HG03097 (cell line): Measurements from ENCODE around the gene SCUBE2.

Experiments
- ATAC-seq: cut with Tn5 transposase; IDR thresholded peaks from one replicate; pipeline ENCODE4 v1.9.1; 2021; ENCODE audit not compliant: unreplicated experiment, low FRiP score

Gene SCUBE2

DNA sequence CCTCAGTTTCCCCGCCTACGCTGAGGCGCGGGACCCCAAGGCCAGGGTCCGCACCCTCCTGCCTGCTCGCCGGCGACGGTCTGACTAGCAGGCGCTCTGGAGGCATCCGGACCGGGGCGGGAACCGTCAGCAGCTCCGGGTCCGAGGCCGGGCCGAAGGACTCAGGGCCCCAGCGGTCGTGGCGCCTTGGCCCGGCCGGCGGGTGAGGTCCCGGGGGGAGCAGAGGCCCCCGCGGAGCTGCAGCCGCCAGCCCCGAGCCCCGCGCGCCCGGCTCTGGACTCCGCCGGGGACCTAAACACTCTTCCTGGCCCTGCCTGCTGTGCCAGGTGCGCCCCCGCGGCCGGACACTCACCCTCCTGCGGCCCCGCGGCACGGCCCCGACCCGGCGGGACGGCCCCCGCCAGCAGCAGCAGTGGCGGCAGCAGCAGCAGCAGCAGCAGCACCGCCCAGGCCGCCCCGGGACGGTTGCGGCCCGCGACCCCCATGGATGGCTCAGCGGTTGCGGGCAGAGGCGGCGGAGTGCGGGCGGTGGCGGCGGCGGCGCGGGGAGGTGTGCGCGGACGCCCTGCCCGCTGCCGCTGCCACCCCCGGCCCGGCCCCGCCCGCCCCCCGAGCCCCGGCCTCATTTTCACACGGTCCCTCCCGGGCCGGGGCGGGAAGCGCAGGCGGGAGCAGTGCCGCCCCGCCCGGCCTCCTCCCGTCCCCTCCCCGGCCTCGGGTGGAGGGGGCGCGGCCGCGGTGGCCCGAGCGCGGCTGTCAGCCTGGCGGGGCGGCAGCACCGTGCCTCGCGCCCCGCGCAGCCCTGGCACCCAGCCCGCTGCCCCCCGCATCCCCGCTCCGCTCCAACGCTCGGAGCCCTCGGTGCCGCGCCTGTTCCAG is at the start of gene SCUBE2:
Gene SCUBE2 (minus strand): TSS at position 556 of the 879 bp plus-strand sequence. CDS start 71 bp downstream, at position 485.
- ATAC-seq = no peak

DNA sequence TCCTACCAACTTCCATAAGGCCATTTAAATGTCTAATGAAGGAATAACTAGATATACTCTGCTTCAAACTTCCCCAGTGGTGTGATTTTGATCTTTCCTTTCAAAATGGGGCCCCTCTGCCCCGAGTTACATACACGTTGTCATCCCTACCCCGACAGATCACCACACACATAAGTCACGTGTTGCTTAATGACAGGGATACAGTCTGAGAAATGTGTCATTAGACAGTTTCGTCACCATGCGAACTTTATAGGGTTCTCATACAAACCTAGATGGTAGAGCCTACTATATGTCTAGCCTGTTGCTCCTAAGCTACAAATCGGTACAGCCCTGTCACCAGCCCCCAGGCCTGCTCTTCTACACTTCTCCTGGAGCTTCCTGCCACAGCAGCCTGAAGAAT is 49.8 kb upstream of the SCUBE2 start:
- ATAC-seq = no peak

DNA sequence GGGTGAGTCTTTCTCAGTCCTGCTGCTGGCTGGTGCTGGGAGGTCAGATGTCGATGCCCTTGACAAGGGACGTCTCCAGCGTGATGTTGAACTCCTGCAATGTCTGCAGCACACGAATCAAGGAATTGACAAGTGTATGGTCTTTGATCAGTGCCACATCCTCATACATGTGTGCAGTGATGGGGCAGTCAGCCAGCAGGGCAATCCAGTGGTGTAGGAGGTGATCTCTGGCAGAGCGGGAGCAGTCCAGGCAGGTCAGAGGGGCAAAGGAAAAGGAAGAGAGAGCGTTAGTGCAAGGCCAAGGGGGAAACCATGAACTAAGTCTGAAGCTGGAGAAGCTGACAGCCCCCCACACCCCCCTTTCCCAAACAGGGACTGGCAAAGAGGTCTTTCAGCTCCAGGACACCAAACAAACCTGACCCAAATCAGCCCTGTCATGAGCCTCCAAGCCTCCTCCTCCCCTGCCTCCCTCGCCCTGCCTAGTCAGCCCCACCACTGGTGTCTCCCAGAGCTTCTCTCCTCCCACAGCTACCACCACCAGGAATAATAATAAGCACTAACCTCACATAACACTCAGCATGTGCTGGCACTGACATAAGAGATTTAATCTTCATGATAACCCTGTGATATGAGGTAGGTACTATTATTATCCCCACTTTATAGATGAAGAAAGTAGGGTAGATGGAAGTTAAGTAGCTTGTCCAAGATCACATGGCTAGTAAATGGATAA is 48.4 kb upstream of the SCUBE2 start:
- ATAC-seq = no peak

DNA sequence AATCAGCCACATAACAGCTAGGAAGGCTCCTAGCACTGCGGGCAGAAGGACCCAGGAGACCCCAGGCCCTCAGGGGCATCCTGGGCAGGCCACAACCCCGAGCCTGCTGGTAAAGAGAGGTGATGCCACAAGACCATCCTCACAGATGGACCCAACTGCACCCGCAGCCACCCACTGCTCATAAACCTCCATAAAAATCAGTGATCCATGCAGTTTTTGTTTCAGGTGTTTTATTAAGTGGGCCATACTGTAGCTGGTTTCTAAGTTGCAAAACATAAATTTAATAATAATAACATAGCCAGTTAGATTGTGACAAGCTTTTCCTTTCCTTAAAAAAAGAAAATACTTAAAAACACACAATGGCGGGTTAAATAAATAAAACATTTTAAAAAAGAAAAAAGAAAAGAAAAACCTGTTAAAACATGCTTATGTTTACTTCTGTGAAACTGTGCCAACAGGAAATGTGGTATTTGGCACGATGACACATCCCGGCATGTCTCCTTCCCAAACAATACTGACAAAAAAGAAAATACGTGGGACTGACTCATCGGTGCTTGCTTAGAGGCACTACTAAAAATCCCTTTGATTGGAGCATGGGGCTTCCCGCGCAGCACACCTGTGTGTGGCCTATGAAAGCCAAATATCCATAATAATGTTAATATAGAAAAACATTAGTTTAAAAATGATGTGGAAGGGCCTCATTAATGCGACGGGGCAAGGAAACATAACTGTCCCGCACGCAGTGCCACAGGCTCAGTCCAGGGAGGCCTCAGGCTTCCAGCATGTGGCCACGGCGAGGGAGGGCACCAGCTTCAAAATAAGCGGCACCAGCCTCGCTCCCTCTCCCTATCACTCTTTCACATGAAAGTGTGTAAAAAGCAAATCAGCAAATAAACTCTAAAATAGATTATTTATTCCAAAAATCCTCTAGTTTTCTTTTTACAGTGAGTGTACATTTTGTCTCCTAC is 47.5 kb upstream of the SCUBE2 start:
- no peak for ATAC-seq

DNA sequence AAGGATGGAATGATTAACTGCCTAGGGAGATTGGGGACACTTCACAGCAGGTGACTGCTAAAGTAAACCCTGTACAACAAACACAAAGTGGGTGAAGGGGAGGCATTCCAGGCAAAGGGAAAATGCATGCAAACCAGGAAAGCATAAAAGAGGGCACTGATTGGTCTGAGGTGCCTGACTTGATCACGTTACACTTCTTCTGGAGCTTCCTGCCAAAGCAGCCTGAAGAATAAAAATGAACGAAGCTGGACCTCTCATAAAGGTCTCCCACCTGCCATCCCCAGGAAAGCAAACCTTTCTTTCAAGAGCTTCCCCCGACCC is 46.7 kb upstream of the SCUBE2 start:
- no peak for ATAC-seq

DNA sequence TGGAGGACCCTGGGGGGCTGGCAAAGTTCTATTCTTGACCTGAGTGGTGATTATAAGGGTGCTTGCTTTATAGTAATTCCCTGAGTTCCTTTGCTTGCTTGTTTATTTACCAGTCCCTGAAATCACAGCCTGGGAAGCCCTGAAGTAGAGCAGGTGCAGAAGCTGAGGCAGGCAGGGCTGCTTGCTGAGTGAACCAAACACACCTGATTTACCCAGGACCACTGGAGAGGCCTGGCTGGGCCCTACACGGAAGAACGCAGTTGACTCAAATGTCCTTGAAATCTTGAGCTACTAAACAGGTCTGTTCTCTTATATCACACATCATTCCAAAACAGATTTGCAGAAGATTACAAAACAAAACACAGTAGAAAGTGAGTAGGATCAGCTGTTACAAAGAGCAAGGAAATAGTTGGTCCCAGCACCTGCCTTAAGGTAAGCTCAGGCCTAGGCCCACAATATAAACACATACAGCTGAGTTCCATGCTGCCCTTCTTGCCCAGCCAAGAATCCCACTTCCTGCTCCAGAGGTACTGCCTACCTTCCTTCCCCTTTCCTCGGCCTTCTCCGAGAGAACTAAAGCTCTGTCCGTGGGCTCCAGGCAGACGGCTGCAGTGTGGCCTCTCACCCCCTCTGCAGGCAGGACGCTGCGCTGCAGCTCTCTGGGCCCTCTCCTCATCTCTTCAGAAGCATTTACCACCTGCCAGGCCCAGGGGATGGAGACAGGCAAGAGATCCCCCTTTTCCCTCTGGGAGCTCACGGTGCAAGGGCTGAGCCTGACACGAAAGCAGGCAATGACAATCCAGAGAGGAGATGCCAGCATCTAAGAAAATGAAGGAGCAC is 46.1 kb upstream of the SCUBE2 start:
- ATAC-seq = peak; percentile 71

DNA sequence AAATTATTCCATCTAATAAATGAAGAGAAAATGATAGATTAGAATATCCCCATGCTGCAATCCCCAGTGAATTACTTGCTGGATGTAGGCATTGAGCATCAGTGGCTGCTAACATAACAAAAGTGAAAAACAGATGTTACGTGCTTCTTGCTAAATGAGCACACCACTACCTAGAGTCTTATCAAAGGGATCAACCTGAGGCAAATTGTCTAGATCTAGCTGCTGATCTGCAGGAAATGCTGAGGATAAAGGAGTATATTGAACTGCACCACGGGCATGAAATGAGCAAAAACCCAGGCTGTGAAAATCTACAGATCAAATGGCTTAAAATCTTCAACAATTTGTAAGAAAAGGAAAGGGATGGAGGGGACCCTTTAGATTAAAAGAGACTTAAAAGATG is 45.3 kb upstream of the SCUBE2 start:
- ATAC-seq = no peak

DNA sequence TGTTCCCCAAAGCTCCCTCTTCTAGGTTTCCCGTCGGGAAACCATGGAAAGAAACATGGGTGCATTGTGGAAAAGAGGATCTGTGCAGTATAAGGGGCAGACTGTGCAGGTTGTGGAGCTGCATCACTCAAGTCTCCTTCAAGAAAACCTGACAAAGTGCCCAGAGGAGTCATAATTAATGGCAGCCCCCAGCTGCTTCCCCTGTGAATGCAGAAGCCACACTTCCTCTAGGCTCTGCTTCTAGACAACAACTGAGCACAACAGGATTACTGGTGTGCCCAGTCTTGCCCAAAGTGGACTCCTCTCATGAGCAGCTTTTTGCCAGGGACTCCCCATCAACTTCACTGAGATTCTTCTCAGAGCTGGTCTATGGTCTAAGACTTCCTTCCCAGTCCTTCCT is 42.6 kb upstream of the SCUBE2 start:
- ATAC-seq = no peak

DNA sequence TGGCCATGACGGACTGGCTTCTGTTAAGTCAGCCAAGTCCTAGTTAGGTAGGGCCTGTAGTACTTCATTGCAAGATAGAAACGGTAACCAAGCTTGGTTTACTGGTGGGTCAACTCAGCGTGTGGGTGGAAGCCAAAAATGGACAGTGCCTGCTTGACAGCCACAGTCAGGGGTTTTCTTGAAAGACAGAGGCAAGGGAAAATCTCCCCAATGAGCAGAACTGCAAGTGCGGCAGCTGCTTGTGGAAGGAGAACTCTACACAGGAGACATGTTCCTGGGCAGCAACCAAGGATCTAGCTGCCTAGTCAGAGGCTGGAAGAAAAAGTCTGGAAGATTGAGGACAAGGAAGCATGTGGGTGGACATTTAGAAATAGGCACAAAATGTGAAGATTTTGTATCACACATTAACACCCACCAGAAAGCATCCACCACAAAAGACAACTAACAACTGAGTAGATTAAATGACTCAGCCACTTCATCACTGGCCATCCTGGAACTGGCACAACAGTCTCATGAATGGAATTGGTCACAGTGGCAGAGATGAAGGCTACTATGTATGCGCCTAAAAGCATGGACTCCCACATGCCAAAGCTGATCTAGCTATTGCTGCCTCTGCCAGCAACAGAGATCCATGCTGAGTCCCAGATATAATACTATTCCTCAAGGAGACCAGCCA is 40.9 kb upstream of the SCUBE2 start:
- no peak for ATAC-seq

DNA sequence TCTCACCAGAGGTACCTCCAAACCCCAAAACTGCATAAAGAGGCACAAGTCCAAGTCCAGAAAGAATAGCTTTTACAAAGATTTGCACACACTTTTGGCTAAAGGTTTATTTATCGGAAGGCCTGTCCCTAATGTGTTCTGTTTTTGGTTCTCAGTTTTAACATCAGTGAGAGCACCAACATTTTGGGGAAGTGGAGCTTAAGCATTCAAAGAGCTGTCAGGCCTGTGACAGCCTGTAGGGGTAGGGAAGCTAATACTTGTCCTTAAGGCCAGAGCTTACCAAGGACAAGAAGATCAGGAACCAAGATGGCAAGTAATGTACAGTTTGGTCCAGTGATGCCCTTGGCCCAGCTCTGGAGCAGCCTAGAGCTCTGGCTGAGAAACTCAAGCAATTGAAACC is 38.9 kb upstream of the SCUBE2 start:
- no peak for ATAC-seq

DNA sequence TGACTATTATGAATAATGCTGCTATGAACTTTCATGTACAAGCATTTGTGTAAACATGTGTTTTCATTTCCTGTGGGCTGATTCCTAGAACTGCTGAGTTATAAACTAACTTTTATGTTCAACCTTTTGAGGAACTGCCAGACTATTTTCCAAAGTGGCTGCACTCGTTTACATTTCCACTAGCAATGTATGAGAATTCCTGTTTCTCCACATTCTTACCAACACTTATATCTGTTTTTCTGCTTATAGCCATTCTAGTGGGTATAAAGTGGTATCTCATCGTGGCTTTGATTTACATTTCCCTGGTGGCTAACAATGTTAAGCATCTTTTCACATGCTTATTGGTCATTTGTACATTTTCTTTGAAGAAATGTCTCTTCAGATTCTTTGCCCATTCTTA is 35.2 kb upstream of the SCUBE2 start:
- ATAC-seq = no peak

DNA sequence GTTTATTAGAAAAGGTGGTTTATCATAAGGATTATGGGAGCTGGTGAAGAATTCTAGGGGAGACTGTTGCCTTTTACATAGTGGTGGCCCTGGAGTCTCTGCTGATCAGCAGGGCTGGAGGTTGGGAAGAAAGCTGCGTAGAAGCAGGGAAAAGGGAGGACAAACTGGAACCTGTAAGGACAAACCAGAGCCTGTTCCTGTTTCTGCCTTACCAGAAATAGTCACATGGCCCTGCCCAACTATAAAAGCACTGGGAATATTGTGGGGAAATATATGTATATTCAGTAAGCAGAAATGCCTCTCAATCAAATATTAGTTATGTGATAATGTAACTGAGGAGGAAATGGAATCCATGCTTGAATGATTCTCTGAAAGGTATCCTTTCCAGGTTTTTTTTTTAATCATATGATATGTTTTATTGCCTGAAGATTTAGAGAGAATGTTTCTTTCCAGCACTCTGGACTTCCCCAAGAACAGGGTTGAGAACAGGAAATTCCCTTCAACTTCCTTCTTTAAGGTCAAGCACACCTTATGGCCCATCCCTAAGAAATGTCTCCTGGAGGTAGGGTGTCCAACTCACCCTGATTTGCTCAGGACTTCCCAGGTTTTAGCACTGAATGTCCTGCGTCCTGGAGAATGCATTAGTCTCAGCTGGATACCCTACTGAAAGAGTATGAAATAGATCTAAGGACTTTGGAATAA is 33.9 kb upstream of the SCUBE2 start:
- ATAC-seq = no peak

DNA sequence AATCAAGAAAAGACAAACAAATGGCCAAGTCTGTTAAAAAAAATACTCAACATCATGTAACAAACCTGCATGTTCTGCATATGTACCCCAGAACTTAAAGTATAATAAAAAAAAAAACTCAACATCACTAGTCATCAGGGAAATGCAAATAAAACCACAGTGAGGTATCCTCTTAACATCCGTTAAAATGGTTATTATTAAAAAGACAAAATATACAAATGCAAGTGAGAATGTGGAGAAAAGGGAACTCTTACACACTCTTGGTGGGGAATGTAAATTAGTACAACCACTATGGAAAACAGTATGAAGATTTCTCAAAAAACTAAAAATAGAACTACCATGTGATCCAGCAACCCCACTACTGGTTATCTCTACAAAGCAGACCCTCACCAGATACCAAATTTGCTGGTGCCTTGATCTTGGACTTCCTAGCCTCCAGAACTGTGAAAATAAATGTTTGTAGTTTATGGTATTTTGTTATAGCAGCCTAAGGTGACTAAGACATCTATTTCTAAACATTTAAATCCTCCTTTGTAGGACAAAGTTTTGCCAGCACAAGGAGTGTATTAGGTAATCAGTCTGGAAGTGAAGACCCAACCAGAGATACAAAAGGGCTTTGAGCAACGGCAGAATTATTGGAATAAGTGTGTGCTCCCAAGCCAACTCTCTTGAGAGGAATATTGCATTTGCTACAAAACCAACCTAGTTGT is 32.4 kb upstream of the SCUBE2 start:
- no peak for ATAC-seq

DNA sequence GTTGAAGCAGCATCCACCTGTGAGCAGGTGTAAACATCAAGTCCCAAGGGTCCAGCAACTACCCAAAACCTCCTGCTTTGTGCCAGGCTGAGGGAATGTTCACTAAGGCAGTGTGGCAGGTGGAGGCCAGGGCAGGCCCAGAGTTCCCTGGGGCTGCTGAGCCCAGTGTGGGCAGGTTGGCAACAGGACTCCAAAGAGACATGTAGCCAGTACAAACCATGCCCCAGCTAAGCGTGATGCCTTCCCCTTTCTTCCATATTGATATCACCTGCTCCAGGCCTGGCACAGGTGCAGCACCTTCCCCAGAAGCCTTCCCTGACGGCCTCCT is 30.0 kb upstream of the SCUBE2 start:
- no peak for ATAC-seq

DNA sequence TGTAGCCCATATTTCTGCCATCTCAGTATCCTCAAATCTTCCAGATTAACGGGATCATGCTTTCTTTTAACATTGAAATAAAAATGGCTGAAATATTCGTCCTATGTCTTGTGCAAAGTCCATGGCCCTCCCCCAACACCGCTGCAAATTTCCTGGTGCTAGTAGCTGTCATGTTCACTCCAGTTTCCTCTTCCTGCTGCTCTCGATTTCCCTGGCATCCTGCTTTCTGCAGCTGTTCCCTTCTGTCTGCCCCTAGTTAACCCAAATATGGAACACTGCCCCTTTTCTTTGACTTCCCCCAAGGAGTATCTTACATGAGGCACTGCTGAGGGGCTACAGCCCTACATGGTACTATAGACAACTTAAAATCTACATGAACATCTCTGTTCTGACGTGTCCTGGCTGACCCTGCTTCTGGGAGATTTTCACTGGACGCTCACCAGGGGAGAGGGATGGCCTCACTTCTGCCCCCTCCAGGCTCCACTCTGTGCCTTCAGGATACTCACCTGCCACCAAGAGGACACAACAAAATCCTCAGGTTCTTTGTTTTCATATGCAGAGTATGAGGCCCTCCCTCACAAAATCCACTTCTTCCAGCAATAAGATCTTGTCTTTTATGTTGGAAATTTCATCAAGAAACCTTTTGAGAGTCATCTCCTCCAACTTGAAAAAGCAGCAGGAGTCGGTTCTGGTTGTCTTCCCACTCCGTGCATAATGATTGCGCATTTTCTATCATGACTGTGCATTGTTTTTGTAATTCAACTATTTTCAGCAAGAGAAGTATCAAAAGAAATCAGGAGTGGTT is 29.5 kb upstream of the SCUBE2 start:
- no peak for ATAC-seq

DNA sequence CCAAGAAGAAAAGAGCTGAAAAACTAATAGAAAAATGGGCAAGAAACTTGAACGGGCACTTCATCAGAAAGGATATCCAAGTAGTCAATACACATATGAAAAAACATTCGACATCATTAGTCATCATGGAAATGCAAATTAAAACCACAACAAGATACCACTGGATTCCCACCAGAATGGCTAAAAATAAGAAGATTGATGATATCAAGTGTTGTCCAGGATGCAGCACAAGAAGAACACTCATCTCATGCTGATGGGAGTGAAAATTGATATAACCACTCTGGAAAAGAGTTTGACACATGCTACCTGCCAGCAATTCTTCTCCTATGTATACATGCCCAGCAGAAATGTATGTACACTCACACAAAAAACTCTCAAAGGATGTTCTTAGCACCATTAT is 26.9 kb upstream of the SCUBE2 start:
- ATAC-seq = no peak

DNA sequence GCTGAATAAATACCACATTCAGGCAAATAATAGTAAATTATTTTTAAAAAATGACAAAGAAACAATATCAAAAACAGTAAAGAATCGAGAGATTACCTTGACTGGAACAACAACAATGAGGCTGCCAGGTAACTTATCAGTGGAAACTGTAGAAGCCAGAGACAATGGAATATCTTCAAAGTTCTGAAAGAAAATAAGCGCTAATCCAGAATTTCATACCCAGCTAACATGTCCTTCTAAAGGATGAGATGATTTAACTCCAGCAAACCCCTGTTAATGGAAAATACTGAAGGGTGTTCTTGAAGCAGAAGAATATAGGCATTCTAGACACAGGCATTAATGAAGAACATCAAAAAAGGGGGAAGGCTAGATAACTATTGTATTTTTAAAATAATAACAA is 20.7 kb upstream of the SCUBE2 start:
- ATAC-seq = no peak
